Calu3 (cell line): ENCODE data around the gene ADGRL3. TPM values are rescaled to one million over a fixed set of nuclear protein-coding genes. Genes with fewer than 3 reads are reported as not detected.

ENCODE experiments used
- BruUV-seq: library from RNA; stranded (reverse); fragments of 400-500 nt; replicated peaks from 2 replicates; lab custom pipeline; 2021; lab: Mats Ljungman, UMichigan
- CTCF ChIA-PET: fragments of 300-600 bp; sonication (Branson Sonifier 250); formaldehyde crosslinking; loops from one replicate; lab custom pipeline; 2022; ENCODE audit warnings: antibody characterized with exemption; lab: Charles Lee
- DNase-seq: peaks from one replicate; pipeline ENCODE4 v3.0.0; 2022
- H3K27ac Mint-ChIP-seq: one replicate; pipeline ENCODE4 v1.8.0; 2022; ENCODE audit warnings: mixed read lengths; ENCODE audit not compliant: unreplicated experiment
- H3K27me3 Mint-ChIP-seq: one replicate; pipeline ENCODE4 v1.8.0; 2022; ENCODE audit warnings: mixed read lengths; ENCODE audit not compliant: unreplicated experiment
- H3K36me3 Mint-ChIP-seq: one replicate; pipeline ENCODE4 v1.8.0; 2022; ENCODE audit warnings: mild to moderate bottlenecking, moderate library complexity, mixed read lengths; ENCODE audit not compliant: insufficient read depth, unreplicated experiment
- H3K4me1 Mint-ChIP-seq: one replicate; pipeline ENCODE4 v1.8.0; 2022; ENCODE audit warnings: mild to moderate bottlenecking, low read depth, mixed read lengths; ENCODE audit not compliant: unreplicated experiment
- H3K4me3 Mint-ChIP-seq: one replicate; pipeline ENCODE4 v1.8.0; 2022; ENCODE audit warnings: mild to moderate bottlenecking, low read depth, moderate library complexity, mixed read lengths; ENCODE audit not compliant: unreplicated experiment
- H3K9me3 Mint-ChIP-seq: one replicate; pipeline ENCODE4 v1.8.0; 2022; ENCODE audit warnings: low read depth, mixed read lengths; ENCODE audit not compliant: unreplicated experiment
- CTCF ChIP-seq: fragments of 200-600 bp; IDR thresholded peaks from one replicate; pipeline ENCODE4 v1.8.0; 2022; ENCODE audit warnings: antibody characterized with exemption; ENCODE audit not compliant: unreplicated experiment
- intact Hi-C: fragments of 100-400 bp; cut with micrococcal nuclease; formaldehyde crosslinking; loops from one replicate; pipeline ENCODE4 v1.10.0; 2022; ENCODE audit not compliant: unreplicated experiment
- total RNA-seq: library from RNA; stranded (reverse); gene quantifications from 2 replicates; pipeline ENCODE4 v1.2.3, GENCODE V29; 2022

The ADGRL3 gene
- total RNA-seq, 1 experiment from 2014 or later, result 0.66 TPM

GRCh38 chr4:61541459-61541858, 341.3 kb downstream of the ADGRL3 start:
- intact Hi-C loops, result no loop called here
- CTCF ChIA-PET, result interaction anchor here (0.6 to 1.1 kb wide), 2 partner anchors 14 to 88 kb away, joined by 4 read pairs; no protein-coding TSS in a partner anchor
- no peak overlapping the region for H3K4me3 Mint-ChIP-seq

DNA sequence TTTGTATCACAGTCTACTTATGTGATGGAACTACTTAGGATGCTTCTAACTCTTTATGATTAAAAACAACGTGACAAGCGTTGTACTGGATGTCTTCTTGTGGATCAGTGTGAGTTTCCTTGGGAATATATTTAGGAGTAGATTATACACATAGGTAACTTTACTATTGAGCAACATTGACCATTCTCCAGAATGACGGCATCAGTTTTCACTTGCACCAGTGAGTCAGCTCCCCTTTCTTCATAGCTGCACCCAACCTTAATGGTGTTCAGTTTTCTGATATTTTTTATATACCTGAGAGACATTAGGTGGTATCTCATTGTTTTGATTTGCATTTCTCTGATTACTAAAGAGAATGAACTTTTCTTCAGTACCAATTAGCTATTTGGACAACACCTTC, 343.9 kb downstream of the ADGRL3 start:
- Mint-ChIP-seq H3K27ac (no peak overlapping the region), H3K36me3 (no peaks in the 10 kb centered on the region), H3K4me1 (peaks cover 9% of the 10 kb centered on the region), H3K27me3 (no peaks in the 10 kb centered on the region), H3K4me3 (no peak overlapping the region), H3K9me3 (no peaks in the 10 kb centered on the region)
- BruUV-seq, result no TSS peak
- no peak for DNase-seq
- TF ChIP-seq CTCF, result no peak
- CTCF ChIA-PET, result interaction anchor here (1.0 kb wide), 1 partner anchor 29 kb away, joined by 3 read pairs; no protein-coding TSS in a partner anchor
- intact Hi-C loops, result no loop called here

More at GRCh38 chr4:61541459-61541858, 341.3 kb downstream of the ADGRL3 start:
- no peak for TF ChIP-seq CTCF
- Mint-ChIP-seq H3K27ac (no peak overlapping the region), H3K27me3 (no peaks in the 10 kb centered on the region), H3K4me1 (peaks cover 9% of the 10 kb centered on the region), H3K9me3 (no peaks in the 10 kb centered on the region), H3K36me3 (no peaks in the 10 kb centered on the region)
- no peak for DNase-seq
- no TSS peak for BruUV-seq

- Mint-ChIP-seq H3K27ac (no peak overlapping the region), H3K36me3 (no peaks in the 10 kb centered on the region), H3K27me3 (no peaks in the 10 kb centered on the region), H3K9me3 (no peaks in the 10 kb centered on the region), H3K4me1 (peaks cover 4% of the 10 kb centered on the region), H3K4me3 (no peak overlapping the region)
- no peak for DNase-seq
- BruUV-seq, result no TSS peak
- TF ChIP-seq CTCF, result no peak
- CTCF ChIA-PET, result no interaction called here
- intact Hi-C loops, result no loop called here
These were observed 345.9 kb downstream of the ADGRL3 start for GRCh38 chr4:61545902-61546480.

GRCh38 chr4:61549336-61549735, 349.2 kb downstream of the ADGRL3 start:
- DNase-seq, result no peak
- no TSS peak for BruUV-seq
- Mint-ChIP-seq H3K36me3 (no peaks in the 10 kb centered on the region), H3K4me3 (no peak overlapping the region), H3K27ac (peak overlapping the region; percentile 52), H3K4me1 (no peaks in the 10 kb centered on the region), H3K9me3 (no peaks in the 10 kb centered on the region), H3K27me3 (no peaks in the 10 kb centered on the region)
- intact Hi-C loops, result no loop called here
- no peak for TF ChIP-seq CTCF
- CTCF ChIA-PET, result no interaction called here
